HG03159 (cell line): ENCODE results near the gene RPN2.

Experiments used
- ATAC-seq: cut with Tn5 transposase; IDR thresholded peaks from one replicate; pipeline ENCODE4 v1.9.1; 2021; ENCODE audit warnings: mild to moderate bottlenecking, moderate library complexity; ENCODE audit not compliant: unreplicated experiment

Gene RPN2

GRCh38 chr20:37238935-37239451 is 59.9 kb downstream of the RPN2 start:
- ATAC-seq, result no peak

GRCh38 chr20:37240337-37241067 is 61.4 kb downstream of the RPN2 start:
- ATAC-seq, result no peak

GRCh38 chr20:37242503-37242902 is 63.4 kb downstream of the RPN2 start:
- no peak for ATAC-seq

GRCh38 chr20:37243076-37243936 is 64.2 kb downstream of the RPN2 start:
- ATAC-seq, result no peak

DNA sequence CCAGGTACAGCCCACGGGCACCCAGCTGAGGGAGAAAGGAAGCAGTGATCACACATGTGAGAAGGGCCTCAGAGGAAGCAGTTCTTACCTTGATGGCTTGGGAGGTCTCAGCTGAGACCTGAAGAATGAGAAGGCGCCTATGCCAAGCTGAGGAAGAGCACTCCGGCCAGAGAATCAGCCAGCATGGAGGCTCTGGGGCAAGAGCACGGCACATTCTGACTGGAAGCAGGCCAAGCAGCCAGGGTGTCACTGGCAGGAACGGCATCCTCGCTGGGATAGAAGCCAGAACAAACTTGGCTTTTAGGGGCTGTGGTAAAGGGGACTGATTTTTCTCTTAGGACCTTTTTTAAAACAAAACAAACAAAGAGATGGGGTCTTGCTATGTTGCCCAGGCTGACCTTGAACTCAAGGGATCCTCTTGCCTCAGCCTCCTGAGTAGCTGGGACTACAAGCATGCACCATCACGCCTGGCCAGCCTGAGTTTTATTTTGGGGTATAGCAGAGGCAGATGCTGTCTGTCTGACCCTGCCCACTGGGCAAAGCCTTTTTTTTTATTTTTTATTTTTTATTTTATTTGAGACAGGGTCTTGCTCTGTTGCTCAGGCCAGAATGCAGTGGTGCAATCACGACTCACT is 64.9 kb downstream of the RPN2 start:
- ATAC-seq, result no peak

DNA sequence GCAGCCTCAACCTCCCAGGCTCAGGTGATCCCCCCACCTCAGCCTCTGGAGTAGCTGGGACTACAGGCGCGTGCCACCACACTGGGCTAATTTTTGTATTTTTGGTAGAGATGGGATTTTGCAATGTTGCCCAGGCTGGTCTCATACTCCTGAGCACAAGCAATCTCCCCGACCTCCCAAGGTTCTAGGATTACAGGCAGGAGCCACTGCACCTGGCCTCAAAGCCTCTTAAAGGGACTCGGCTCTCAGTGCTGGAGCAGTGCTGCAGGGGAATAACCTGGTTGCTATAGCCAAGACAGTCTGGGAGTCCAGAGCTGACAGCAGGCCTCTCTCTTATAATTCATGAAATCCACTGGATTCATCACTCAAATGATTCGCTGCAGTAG is 65.4 kb downstream of the RPN2 start:
- ATAC-seq, result no peak

- ATAC-seq, result no peak
Measured at GRCh38 chr20:37245216-37246150, 66.4 kb downstream of the RPN2 start.

DNA sequence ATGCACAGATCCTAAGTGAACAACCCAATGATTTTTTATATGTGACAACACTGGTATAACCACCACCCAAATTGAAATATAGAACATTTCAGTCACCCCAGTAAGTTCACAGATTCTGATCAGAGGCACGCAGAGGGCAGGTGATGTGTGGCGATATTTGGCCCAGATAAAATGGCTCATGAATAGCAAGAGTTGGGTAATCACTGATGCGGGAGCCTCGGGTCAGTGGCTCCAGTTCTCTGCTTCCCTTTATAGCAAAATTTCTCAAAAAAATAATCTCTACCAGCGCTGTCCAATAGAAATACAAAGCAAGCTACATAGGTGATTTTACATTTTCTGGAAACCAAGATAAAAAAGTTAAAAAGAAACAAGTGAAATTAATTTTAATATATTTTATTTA is 67.6 kb downstream of the RPN2 start:
- no peak for ATAC-seq

DNA sequence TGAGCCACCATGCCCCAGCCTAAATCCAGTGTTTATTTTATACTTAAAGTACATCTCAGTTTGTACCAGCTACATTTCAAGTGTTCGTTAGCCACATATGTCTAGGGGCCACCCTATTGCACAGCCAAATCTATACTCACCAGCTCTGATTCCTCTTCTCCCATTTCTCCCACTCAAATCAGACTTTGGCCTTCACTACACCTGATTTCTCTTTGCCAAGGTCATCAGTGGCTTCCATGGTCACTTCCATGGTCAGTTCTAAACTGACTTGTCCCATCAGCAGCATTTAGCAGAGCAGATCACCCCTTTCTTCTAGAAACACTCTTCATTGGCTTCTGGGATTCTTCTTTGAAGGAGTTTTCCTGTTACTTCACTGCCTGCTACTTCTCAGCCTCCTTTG is 68.4 kb downstream of the RPN2 start:
- no peak for ATAC-seq

- no peak for ATAC-seq
Measured at GRCh38 chr20:37249304-37249703, 70.2 kb downstream of the RPN2 start.

GRCh38 chr20:37251825-37252477 is 72.8 kb downstream of the RPN2 start:
- ATAC-seq, result no peak

DNA sequence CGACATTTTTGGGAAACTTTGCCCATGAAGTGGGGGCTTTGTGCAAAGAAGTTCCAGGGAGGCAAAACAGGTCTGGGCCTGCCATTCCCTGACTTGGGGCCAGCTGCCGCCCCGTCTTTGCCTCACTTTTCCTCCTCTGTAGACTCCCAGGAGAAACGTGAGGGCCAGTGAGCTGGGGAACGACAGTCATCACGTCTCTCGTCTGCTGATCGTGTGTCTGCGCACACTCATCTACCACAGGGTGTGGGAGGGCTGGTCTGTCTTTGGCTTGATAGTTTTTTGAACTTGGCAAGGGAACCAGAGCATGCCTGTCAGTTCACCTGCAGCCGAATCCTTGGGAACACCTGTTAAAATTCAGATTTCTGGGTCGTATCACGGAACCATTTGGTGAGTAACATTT is 74.0 kb downstream of the RPN2 start:
- ATAC-seq, result no peak

DNA sequence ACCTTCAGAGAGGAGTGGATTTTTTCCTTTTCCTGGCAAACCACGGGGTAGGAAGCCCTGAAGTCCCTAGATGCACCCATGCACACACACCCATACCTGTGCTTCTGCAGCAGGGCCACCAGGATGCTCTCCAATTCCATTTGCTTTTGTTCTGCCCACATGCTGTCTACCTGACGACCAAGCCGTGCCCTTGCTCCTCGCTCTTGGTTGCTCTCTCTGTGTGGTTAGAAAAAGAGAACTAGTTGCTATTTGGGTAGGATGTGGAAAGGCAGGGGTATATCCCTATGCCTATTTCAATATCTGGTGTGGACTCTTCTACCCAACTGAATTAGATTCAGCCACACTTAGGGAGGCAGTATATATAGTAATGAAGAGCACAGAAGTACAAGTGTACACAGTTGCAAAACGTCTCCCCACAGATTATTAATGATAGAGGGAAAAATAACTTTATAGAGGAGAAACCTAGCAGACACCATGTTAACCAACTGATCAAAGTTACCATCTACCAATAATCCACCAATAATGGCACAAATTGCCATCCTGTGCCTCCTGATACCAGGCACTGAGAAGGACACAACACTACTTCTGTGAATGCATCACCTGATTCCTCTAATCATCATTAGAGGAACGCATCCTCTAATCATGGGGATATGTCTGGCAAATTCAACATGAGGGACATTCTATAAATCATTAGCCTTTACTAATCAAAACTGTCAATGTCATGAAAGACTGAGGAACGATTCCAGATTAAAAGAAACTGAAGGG is 75.2 kb downstream of the RPN2 start:
- no peak for ATAC-seq

DNA sequence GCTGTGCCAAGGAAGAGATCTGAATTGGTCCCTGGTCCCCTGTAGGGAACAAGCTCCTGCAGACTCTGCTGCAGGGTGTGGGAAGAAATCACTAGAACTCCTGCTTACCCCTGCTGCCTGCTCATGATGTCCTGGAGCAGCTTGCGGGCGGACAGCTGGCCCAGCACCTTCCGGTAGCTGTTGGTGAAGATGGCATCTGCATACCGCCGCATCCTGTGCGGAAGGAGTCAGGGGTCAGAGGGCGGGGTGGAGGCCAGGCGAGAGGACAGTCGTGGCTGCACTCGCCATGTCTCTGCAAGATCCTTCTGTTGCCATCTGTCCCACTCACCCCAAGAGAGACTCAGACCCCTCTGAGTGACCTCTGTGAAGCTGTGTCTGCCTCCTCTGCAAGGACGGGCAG is 77.2 kb downstream of the RPN2 start:
- ATAC-seq, result no peak

DNA sequence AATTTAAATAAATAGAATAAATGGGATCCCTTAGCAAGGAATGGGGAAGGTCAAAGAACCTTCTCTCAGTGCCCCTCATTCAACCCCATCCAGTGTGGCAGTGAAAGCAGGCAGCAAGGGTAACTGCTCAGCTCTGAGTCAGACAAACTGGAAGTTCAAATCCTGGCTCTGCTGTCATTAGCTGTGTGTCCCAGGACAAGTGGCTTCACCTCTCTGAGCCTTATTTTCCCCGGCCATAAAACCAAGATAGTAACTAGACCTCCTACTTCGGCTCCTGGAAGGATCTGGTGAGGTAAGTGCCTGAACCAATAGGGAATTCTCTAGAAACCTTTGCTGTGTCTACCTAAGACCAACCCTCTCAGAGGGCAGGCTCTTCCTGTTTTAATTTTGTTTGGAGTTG is 78.4 kb downstream of the RPN2 start:
- no peak for ATAC-seq

DNA sequence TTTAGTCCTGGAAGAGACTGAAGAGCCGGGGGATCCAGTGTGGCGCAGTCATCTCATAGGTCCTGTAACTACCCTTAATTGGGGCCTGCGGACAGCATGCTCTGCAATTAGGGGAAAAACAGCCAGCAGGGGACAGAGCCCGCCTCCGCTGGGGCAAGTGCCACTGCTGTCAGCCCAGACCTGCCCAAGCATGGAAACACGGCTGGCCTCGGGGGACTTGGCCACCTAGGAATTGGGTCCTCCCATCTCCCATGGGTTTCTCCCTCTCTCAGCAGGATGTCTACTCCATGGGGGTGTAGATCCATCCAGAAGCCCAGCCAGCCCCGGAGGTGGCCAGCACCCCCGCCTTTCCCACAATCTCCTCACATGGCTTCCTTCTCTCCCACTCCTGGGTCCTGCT is 78.9 kb downstream of the RPN2 start:
- ATAC-seq, result no peak

- no peak for ATAC-seq
Measured at GRCh38 chr20:37259031-37259430, 79.9 kb downstream of the RPN2 start.

DNA sequence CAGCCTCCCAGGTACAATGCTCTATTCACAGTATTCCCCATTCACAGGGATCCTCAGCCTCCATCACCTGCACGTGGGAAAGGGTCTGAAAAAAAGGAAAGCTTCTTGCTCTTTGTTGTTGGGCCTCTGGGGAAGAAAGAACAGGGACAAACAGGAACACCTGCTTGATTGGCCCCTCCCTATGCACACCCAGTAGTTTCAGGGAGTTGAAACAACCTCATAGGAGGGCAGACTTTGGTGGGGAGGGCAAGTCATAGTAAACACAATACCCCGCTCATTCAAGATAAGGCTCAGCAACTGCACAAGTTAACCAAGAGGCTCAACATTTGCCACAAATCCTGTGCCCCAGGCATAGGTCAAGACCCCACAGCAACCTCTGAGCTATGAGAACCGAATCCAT is 80.7 kb downstream of the RPN2 start:
- no peak for ATAC-seq

- ATAC-seq, result no peak
Measured at GRCh38 chr20:37260923-37261322, 81.8 kb downstream of the RPN2 start.
